GM19025 (cell line): ENCODE results near the gene BICDL1.

Experiments
- ATAC-seq: cut with Tn5 transposase; IDR thresholded peaks from one replicate; pipeline ENCODE4 v1.9.1; 2021; ENCODE audit warnings: mild to moderate bottlenecking, low read depth, moderate library complexity; ENCODE audit not compliant: unreplicated experiment

The BICDL1 gene

DNA sequence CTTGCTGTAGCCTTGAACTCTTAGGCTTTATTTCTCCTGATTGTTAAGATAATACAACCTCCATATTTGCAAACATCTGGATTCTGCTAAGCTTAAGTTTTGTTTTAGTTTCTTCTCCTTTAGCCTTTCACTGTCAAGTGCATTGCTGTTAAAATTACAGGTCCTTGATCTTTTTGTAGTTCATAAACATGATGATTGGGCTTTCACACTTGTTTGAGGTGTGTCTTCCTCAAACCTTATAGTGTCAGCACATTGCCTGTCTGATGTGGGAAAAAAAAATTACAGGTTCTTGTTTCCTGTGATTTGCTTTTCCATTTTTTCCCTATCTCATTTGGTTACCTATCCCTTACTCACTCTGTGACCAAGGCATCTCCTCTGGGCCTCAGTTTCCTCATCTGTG, 59.2 kb downstream of the BICDL1 start:
- ATAC-seq, result no peak

DNA sequence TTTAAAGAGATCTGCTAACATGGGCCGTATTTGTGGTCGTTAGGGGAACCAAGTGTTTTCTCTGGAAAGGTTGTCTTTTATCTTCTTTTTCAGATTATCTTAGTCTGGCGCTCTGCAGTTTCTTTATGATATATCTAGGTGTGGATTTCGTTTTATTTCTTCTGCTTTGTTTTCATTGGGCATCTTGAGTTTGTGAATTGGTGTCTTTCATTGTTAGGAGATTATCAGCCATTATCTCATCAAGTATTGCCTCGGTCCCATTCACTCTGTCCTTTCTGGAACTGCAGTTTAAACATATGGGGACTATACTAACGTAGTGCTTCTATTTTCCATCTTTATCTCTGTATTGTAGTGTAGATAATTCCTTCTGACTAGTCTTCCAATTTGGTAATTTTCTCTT, 60.4 kb downstream of the BICDL1 start:
- no peak for ATAC-seq

DNA sequence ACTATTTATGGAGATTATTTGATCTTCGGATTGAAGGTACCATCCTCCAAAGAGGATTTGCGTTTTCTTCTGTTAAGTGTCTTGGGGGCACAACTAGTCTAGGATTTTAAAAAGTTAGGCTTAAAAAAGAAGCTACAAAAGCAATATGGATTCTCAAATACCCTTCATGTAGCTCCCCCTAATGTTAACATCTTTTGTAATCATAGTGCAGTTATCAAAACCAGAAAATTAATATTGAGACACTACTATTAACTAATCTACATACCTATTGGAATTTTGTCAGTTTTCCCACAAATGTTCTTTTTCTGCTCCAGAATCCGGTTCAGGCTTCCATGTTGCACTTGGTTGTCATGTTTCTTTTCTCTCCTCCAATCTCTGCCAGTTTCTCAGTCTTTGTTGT, 62.5 kb downstream of the BICDL1 start:
- ATAC-seq, result no peak

GRCh38 chr12:120054293-120054692, 65.3 kb downstream of the BICDL1 start:
- no peak for ATAC-seq

DNA sequence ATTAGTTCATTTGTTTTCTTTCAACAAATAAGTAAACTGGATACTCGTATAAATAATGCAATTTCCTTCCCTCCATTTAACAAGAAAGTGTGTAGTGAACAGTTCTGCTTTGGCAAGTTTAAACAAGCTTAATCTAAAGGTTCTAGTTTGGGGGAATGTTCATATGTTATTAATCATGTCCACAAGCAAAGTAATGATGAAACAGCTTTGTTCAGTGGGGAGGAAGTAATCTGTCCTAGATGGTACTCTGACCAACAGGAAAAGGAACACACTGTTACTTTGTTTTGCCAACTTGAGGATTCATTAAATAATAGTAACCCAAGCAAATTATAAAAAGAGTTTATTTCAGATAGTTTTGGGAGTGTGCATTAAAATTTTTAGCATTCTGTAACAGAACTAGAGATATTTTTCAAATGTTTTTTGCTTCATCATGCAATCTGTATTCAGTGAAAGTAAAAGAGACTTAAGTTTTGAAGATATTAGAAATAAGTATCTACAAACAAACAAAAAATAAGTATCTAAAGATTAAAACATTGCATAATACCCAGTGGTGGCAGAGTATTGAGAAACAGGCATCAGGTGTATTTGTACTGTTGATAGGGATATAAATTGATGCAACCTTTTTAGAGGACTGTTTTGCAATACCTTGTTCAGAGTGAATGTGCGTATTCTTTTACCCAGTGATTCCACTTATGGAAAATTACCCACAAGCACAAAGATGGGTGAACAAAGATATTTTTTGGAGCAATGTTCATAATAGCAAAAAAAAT, 66.4 kb downstream of the BICDL1 start:
- no peak for ATAC-seq

DNA sequence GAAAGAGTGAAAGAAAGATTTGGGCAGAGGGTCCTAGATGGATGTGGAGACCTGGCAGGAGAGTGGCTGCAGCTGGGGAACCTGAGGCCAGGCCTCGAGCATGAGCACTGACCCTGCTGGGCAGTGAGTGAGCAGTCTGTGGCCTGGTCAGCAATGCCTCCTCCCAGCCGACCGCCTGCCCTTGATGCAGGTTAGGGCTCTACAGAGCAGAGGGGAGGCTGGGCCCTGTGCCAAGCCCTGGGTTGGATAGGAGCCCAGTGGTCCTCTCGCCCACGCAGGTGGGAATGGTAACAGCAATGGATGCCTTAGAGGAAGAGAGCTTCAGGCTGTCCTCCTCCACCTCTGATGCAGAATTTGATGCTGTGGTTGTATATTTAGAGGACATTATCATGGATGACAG, 67.7 kb downstream of the BICDL1 start:
- no peak for ATAC-seq

GRCh38 chr12:120060196-120060595, 71.2 kb downstream of the BICDL1 start:
- no peak for ATAC-seq

DNA sequence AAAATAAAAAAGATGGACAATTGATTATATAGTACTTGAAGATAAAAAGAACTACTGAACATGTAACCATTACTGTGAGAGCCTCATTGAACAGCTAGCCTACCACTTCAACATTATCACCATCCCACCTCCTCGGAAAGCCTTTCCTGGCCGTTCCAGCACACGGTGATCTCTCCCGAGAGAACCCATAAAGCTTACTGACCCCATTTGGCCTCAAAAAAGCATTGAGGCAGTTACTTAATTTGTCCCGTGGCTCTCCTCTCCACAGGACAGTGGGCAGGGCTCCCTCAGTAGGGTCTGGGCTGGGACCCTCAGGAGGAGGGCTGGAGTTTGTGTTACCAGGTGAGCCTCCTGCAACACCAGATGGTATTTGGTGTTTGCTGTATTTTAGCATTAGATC, 71.7 kb downstream of the BICDL1 start:
- no peak for ATAC-seq

DNA sequence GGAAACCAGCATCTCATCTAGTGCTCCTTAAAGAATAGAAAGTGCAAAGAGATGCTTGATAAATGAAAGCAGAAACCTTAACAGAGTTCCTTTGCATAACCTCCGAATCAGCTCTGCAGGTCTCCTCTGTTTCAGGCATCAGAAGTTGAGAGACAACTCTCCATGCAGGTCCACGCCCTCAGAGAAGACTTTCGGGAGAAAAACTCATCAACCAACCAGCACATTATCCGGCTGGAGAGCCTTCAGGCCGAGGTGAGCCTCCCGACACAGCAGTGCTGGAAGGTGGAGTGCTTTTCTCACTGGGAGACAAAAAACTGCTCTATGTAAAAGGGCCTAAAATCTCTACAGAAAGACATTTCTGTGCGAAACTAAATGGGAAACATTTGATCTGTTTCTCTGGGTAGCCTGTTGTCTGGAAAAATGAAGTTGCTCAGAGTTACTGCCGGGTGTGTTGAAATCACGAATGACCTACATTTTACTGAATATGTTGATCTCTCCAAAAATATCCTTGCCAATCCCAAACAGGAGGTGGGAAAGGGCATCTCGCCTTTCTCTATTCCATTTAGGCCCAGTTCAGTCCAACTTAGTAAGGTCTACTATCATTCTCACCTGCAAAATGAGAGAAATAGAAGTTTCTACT, 72.7 kb downstream of the BICDL1 start:
- no peak for ATAC-seq

DNA sequence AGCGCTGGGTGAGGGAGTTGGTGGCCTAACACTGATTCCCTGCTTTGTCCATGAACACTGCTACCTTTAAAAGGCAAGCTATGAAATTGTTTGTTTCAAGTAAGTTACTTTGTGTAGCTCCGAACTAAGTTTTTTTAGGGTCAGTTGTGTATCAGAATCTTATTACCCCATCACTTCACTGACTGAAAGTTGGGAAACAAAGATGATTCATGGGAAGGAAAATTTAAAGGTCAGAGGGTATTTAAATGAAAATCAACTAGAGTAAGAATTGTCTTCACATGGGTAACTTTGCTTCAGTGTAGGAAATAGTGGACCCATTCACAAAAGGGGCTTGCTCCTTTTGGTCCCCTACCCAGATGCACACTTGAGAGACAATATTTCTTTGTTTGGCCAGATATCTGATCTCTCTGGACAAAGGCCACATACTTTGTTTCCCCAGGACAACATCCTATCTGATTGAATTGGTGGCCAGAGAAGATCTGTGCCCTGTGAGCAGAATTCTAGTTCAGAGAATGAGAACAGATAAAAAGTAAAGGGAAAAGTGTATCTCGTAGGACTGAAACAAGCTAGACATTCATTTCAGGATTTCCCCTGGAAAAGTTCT, 74.0 kb downstream of the BICDL1 start:
- ATAC-seq, result no peak

GRCh38 chr12:120064054-120064940, 75.3 kb downstream of the BICDL1 start:
- no peak for ATAC-seq

GRCh38 chr12:120065472-120065871, 76.4 kb downstream of the BICDL1 start:
- ATAC-seq, result no peak

GRCh38 chr12:120066341-120066740, 77.3 kb downstream of the BICDL1 start:
- ATAC-seq, result no peak

DNA sequence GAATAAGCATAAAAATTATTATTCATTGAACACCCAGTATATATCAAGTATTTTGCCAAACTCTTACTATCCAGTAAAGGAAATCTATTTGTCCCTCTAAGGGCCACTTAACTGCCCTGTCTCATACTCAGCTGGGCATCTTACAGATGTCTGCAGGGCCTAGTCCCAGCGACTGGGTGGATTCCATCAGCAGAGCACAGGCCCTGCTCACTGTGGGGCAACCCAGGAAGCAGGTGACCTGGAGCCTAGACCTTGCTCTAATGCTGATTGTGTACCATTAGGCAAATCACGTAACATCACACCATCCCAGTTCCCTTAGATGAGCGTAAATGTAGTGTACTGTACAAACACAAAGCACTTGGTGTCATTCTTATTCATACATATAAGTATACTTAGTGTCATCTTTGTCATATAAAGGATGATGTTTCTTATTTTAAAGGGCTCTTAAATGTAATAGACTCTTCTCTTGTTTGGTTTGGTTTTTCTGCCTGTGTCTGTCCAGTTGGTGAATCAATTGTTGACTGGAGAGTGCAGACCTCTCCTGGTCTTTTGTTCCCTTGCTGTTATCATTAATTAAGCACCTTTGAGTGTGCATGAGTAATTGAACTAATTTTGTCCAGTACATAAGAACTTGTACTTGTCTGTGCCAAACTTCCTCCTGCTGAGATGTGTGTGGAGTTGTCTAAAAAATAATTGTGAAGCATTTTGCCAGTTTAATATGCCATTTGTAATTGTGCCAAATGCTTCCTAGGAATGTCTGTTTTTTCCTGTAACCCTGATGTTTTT, 78.2 kb downstream of the BICDL1 start:
- no peak for ATAC-seq

- ATAC-seq, result no peak
Observed at GRCh38 chr12:120067901-120068300, 78.9 kb downstream of the BICDL1 start.

GRCh38 chr12:120069278-120069677, 80.2 kb downstream of the BICDL1 start:
- ATAC-seq, result no peak

GRCh38 chr12:120071493-120072020, 82.5 kb downstream of the BICDL1 start:
- ATAC-seq, result no peak

DNA sequence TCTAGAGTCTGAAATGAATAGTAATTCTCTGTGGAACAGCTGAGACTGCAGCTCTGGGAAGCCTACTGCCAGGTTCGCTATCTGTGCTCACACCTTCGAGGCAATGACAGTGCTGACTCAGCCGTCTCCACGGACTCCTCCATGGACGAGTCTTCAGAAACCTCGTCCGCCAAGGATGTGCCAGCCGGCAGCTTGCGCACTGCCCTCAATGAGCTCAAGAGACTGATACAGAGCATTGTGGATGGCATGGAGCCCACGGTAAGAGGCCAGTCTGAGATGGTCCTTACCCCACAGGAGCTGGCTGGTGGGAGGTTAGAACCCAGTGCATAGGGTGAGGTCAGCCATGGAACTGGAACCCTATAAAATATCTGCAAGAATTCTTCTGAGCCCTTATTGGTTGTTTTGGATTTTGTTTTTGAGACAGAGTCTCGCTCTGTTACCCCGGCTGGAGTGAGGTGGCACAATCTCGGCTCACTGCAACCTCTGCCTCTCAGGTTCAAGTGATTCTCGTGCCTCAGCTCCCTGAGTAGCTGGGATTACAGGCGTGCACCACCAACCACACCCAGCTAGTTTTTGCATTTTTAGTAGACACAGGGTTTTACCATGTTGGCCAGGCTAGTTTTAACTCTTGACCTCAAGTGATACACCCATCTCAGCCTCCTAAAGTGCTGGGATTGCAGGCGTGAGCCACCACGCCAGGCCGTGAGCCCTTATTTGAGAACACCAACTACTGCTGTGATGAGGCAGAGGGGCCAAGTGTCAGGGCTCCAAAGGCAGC, 83.6 kb downstream of the BICDL1 start:
- ATAC-seq, result no peak

GRCh38 chr12:120075034-120075616, 86.1 kb downstream of the BICDL1 start:
- no peak for ATAC-seq
